GM12878 (cell line): ENCODE measurements around the gene CDC45. TPM values are rescaled to one million over a fixed set of nuclear protein-coding genes. Genes with fewer than 3 reads are reported as not detected.
A peak's percentile ranks its signal among the peaks of the same experiment; 100 is the strongest.

ENCODE experiments used
- CEBPB ChIP-seq, 2 experiments: fragments of 150-350 bp in 1 of 2; IDR thresholded peaks; 2 replicates each; pipeline ENCODE4 v1.6.1; 2012 to 2014; ENCODE audit warnings: low read depth in 2 of 2, low read length in 2 of 2, borderline replicate concordance in 1 of 2, inconsistent platforms in 1 of 2
- EED ChIP-seq: sonication (generic); IDR thresholded peaks from 2 replicates; pipeline ENCODE4 v1.6.1; 2016; ENCODE audit warnings: antibody characterized with exemption, low read depth
- NR2C1 ChIP-seq: fragments of 450-650 bp; IDR thresholded peaks from 2 replicates; pipeline ENCODE4 v1.6.1; 2017; ENCODE audit warnings: antibody characterized with exemption, mild to moderate bottlenecking, moderate library complexity
- PML ChIP-seq: IDR thresholded peaks from 2 replicates; pipeline ENCODE4 v1.6.1; 2012; ENCODE audit warnings: low read length, inconsistent platforms
- RAD51 ChIP-seq: fragments of 450-650 bp; IDR thresholded peaks from 2 replicates; pipeline ENCODE4 v1.6.1; 2016; ENCODE audit warnings: moderate library complexity, mild to moderate bottlenecking, inconsistent platforms
- SUPT20H ChIP-seq: IDR thresholded peaks from 2 replicates; pipeline ENCODE4 v1.6.1; 2011; ENCODE audit warnings: low read depth, mild to moderate bottlenecking, low read length, moderate library complexity, borderline replicate concordance; ENCODE audit not compliant: control insufficient read depth
- ZBED1 ChIP-seq: IDR thresholded peaks from 2 replicates; pipeline ENCODE4 v1.6.1; 2016; ENCODE audit warnings: borderline replicate concordance
- ZNF24 ChIP-seq: fragments of 450-650 bp; IDR thresholded peaks from 2 replicates; pipeline ENCODE4 v1.6.1; 2017; ENCODE audit warnings: antibody characterized with exemption, mild to moderate bottlenecking
- ZNF384 ChIP-seq: IDR thresholded peaks from 2 replicates; pipeline ENCODE4 v1.6.1; 2012; ENCODE audit warnings: low read depth, mild to moderate bottlenecking, low read length, improper control_type of control experiment, borderline replicate concordance
- polyA plus RNA-seq, 11 experiments: library from polyadenylated mRNA; depleted of rRNA in 4 of 11; unstranded in 6 of 11; stranded (reverse) in 5 of 11; fragments of >200 nt; fragmentation: Nextera tagmentation in 4 of 11; fragmentation: Illumina TruSeq in 1 of 11; extraction: Ambion mirVana in 4 of 11; extraction: Trizol in 1 of 11; gene quantifications; 1 replicate in 1 of 11; 2 replicates in 10 of 11; pipeline versions ENCODE4 v1.2.1 to v1.2.3, GENCODE V29; 2011 to 2016; ENCODE audit warnings: inconsistent platforms in 2 of 11, missing spikeins in 2 of 11, low read depth in 1 of 11
- total RNA-seq, 4 experiments: library from RNA; depleted of rRNA in 3 of 4; stranded (reverse); fragments of >200 nt in 3 of 4; fragmentation: Illumina TruSeq in 1 of 4; extraction: Trizol in 1 of 4; gene quantifications; 2 replicates each; pipeline versions ENCODE4 v1.2.1 to v1.2.3, GENCODE V29; 2013 to 2021
- TF ChIP-seq, protein P1 (sequence below): fragments of 450-650 bp; IDR thresholded peaks from 2 replicates; pipeline ENCODE4 v1.6.1; 2017; ENCODE audit warnings: antibody characterized with exemption, mild to moderate bottlenecking, moderate library complexity
- TF ChIP-seq, protein P2 (sequence below): fragments of 450-650 bp; IDR thresholded peaks from 2 replicates; pipeline ENCODE4 v1.6.1; 2014; ENCODE audit warnings: mild to moderate bottlenecking
- TF ChIP-seq, protein P3 (sequence below): IDR thresholded peaks from 2 replicates; pipeline ENCODE4 v1.6.1; 2011; ENCODE audit warnings: borderline replicate concordance, low read depth, mild to moderate bottlenecking, moderate library complexity, mixed read lengths, low read length; ENCODE audit not compliant: insufficient read depth; ENCODE audit errors: extremely low read length
- TF ChIP-seq, protein P4 (sequence below): fragments of 450-650 bp; IDR thresholded peaks from 2 replicates; pipeline ENCODE4 v1.6.1; 2016; ENCODE audit warnings: mild to moderate bottlenecking
- TF ChIP-seq, protein P5 (sequence below): fragments of 450-650 bp; IDR thresholded peaks from 2 replicates; pipeline ENCODE4 v1.6.1; 2018; ENCODE audit warnings: borderline replicate concordance, mild to moderate bottlenecking; ENCODE audit not compliant: partially characterized antibody
- TF ChIP-seq, protein P6 (sequence below): fragments of 450-650 bp; formaldehyde crosslinking; IDR thresholded peaks from 2 replicates; pipeline ENCODE4 v1.4.0; 2020; ENCODE audit warnings: mild to moderate bottlenecking, moderate library complexity

CDC45 gene
- total and polyA plus RNA-seq, 10 of the 15 experiments (the other 5 are each of a cell fraction or from before 2014, with no cell fraction given) = 40.8 to 88.5 (median 54.2) TPM

DNA sequence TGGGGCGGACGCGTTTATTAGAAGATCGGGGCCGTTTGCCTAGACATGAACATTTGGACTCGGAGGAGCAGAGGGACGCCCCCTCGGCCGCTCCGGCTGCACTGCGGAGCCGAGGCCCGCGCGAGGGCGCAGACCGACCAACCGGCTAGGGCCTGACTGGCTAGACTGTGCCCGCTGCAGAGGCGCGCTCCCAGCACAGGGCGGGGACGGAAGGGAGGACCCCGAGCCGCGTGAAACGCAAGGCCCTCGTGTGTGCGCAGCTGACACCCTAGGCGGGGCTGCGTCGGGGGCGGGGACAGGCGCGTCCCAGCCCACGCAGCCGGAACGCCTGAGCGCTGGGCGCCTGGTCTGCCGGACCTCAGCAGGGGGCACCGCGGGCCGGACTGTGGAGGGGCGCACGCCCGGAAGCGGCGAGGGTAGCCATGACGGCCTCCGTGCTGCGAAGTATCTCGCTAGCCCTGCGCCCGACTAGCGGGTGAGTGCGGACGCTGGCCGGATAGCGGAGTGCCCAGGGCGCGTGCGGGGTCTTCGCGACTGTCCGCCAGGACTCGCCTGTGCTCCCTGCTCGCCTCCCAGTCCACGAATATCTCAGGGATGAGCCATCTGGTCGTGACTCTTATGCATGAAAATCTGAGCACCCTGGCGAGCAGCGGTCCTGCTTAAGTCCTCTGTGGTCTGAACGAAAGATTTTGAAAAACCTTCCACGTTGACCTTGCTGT lies 47.4 kb upstream of the CDC45 start, which contains the start of gene MRPL40 (continued):
- TF ChIP-seq, protein P1, sequence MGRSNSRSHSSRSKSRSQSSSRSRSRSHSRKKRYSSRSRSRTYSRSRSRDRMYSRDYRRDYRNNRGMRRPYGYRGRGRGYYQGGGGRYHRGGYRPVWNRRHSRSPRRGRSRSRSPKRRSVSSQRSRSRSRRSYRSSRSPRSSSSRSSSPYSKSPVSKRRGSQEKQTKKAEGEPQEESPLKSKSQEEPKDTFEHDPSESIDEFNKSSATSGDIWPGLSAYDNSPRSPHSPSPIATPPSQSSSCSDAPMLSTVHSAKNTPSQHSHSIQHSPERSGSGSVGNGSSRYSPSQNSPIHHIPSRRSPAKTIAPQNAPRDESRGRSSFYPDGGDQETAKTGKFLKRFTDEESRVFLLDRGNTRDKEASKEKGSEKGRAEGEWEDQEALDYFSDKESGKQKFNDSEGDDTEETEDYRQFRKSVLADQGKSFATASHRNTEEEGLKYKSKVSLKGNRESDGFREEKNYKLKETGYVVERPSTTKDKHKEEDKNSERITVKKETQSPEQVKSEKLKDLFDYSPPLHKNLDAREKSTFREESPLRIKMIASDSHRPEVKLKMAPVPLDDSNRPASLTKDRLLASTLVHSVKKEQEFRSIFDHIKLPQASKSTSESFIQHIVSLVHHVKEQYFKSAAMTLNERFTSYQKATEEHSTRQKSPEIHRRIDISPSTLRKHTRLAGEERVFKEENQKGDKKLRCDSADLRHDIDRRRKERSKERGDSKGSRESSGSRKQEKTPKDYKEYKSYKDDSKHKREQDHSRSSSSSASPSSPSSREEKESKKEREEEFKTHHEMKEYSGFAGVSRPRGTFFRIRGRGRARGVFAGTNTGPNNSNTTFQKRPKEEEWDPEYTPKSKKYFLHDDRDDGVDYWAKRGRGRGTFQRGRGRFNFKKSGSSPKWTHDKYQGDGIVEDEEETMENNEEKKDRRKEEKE = no peak; the same call in 1 of the 2 replicates
- TF ChIP-seq PML (peak; percentile 89), ZBED1 (peak; percentile 73; the same call in 1 of the 2 replicates), CEBPB (IDR thresholded peaks at IDR 0.05; ENCODE audit: borderline replicate concordance in 1 of 2, low read depth in 2 of 2, low read length in 2 of 2) (no peak), EED (peak; percentile 22; the same call in 1 of the 2 replicates), ZNF24 (peak; percentile 88), ZNF384 (0 out of 2 replicates have a peak, but pooled peaks have one; percentile 41), SUPT20H (no peak), RAD51 (no peak), NR2C1 (peak; percentile 76)
- TF ChIP-seq, protein P2, sequence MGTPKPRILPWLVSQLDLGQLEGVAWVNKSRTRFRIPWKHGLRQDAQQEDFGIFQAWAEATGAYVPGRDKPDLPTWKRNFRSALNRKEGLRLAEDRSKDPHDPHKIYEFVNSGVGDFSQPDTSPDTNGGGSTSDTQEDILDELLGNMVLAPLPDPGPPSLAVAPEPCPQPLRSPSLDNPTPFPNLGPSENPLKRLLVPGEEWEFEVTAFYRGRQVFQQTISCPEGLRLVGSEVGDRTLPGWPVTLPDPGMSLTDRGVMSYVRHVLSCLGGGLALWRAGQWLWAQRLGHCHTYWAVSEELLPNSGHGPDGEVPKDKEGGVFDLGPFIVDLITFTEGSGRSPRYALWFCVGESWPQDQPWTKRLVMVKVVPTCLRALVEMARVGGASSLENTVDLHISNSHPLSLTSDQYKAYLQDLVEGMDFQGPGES = peak; percentile 66; the same call in 1 of the 2 replicates
- TF ChIP-seq, protein P3, sequence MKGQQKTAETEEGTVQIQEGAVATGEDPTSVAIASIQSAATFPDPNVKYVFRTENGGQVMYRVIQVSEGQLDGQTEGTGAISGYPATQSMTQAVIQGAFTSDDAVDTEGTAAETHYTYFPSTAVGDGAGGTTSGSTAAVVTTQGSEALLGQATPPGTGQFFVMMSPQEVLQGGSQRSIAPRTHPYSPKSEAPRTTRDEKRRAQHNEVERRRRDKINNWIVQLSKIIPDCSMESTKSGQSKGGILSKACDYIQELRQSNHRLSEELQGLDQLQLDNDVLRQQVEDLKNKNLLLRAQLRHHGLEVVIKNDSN = peak; percentile 75
- TF ChIP-seq, protein P4, sequence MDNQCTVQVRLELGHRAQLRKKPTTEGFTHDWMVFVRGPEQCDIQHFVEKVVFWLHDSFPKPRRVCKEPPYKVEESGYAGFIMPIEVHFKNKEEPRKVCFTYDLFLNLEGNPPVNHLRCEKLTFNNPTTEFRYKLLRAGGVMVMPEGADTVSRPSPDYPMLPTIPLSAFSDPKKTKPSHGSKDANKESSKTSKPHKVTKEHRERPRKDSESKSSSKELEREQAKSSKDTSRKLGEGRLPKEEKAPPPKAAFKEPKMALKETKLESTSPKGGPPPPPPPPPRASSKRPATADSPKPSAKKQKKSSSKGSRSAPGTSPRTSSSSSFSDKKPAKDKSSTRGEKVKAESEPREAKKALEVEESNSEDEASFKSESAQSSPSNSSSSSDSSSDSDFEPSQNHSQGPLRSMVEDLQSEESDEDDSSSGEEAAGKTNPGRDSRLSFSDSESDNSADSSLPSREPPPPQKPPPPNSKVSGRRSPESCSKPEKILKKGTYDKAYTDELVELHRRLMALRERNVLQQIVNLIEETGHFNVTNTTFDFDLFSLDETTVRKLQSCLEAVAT = no peak; the same call in 1 of the 2 replicates
- TF ChIP-seq, protein P5, sequence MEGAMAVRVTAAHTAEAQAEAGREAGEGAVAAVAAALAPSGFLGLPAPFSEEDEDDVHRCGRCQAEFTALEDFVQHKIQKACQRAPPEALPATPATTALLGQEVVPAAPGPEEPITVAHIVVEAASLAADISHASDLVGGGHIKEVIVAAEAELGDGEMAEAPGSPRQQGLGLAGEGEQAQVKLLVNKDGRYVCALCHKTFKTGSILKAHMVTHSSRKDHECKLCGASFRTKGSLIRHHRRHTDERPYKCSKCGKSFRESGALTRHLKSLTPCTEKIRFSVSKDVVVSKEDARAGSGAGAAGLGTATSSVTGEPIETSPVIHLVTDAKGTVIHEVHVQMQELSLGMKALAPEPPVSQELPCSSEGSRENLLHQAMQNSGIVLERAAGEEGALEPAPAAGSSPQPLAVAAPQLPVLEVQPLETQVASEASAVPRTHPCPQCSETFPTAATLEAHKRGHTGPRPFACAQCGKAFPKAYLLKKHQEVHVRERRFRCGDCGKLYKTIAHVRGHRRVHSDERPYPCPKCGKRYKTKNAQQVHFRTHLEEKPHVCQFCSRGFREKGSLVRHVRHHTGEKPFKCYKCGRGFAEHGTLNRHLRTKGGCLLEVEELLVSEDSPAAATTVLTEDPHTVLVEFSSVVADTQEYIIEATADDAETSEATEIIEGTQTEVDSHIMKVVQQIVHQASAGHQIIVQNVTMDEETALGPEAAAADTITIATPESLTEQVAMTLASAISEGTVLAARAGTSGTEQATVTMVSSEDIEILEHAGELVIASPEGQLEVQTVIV = peak; percentile 40
- TF ChIP-seq, protein P6, sequence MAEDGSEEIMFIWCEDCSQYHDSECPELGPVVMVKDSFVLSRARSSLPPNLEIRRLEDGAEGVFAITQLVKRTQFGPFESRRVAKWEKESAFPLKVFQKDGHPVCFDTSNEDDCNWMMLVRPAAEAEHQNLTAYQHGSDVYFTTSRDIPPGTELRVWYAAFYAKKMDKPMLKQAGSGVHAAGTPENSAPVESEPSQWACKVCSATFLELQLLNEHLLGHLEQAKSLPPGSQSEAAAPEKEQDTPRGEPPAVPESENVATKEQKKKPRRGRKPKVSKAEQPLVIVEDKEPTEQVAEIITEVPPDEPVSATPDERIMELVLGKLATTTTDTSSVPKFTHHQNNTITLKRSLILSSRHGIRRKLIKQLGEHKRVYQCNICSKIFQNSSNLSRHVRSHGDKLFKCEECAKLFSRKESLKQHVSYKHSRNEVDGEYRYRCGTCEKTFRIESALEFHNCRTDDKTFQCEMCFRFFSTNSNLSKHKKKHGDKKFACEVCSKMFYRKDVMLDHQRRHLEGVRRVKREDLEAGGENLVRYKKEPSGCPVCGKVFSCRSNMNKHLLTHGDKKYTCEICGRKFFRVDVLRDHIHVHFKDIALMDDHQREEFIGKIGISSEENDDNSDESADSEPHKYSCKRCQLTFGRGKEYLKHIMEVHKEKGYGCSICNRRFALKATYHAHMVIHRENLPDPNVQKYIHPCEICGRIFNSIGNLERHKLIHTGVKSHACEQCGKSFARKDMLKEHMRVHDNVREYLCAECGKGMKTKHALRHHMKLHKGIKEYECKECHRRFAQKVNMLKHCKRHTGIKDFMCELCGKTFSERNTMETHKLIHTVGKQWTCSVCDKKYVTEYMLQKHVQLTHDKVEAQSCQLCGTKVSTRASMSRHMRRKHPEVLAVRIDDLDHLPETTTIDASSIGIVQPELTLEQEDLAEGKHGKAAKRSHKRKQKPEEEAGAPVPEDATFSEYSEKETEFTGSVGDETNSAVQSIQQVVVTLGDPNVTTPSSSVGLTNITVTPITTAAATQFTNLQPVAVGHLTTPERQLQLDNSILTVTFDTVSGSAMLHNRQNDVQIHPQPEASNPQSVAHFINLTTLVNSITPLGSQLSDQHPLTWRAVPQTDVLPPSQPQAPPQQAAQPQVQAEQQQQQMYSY (CRISPR knock-in tag) = no peak
